Body of pancreas (tissue), 4 donors: Measurements from ENCODE around the gene EAPP. TPM values are rescaled to one million over a fixed set of nuclear protein-coding genes. Genes with fewer than 3 reads are reported as not detected.

Experiments
- ATAC-seq: fragments of 150-250 bp; one replicate; pipeline ENCODE4 v1.9.1; 2016
- DNase-seq, 4 donors: peaks; one replicate each; pipeline ENCODE4 v3.0.0-alpha.2; 2019
- H3K27ac ChIP-seq, 4 donors: fragments of 200-600 bp; sonication (generic); 1 replicate in 3 of 4; 2 replicates in 1 of 4; pipeline versions ENCODE4 v1.5.1 to v1.6.1; 2016 to 2019; ENCODE audit warnings: mild to moderate bottlenecking in 1 of 4, mixed read lengths in 1 of 4, moderate library complexity in 1 of 4
- H3K27me3 ChIP-seq, 2 donors: fragments of 200-600 bp; sonication (generic); one replicate each; pipeline ENCODE4 v1.6.0; 2016; ENCODE audit warnings: mild to moderate bottlenecking in 1 of 2
- H3K36me3 ChIP-seq, 2 donors: fragments of 200-600 bp; sonication (generic); replicated peaks in 1 of 2; 2 replicates each; pipeline ENCODE4 v1.5.1; 2016; ENCODE audit warnings: low read depth in 2 of 2; ENCODE audit not compliant: insufficient read depth in 1 of 2
- H3K4me1 ChIP-seq: fragments of 200-600 bp; sonication (generic); one replicate; pipeline ENCODE4 v1.6.0; 2016
- H3K4me3 ChIP-seq, 2 donors: fragments of 200-600 bp; sonication (generic); 1 replicate in 1 of 2; 2 replicates in 1 of 2; pipeline ENCODE4 v1.5.1; 2016 to 2019
- H3K9me3 ChIP-seq, 3 donors: fragments of 200-600 bp; sonication (generic); 1 replicate in 2 of 3; 2 replicates in 1 of 3; pipeline ENCODE4 v1.5.1; 2016
- POLR2A ChIP-seq, 3 donors: fragments of 450-650 bp; IDR thresholded peaks; one replicate each; pipeline ENCODE4 v1.6.1; 2016; ENCODE audit warnings: antibody characterized with exemption in 3 of 3, mild to moderate bottlenecking in 2 of 3
- WGBS, 2 donors: methylation state at CpG; one replicate each; pipeline ENCODE4 v1.1.5; 2017; 5-methylcytosine and 5-hydroxymethylcytosine counted together
- intact Hi-C: fragments of 100-400 bp; cut with DNase I; formaldehyde crosslinking; loops from one replicate; pipeline ENCODE4 v1.15.1; 2023
- total RNA-seq, 2 donors: library from RNA; depleted of rRNA; stranded (reverse); fragments of >200 nt; gene quantifications; one replicate each; pipeline ENCODE4 v1.1.0, GENCODE V29; 2016
- TF ChIP-seq, protein P1 (sequence below), 7 experiments: fragments of 450-650 bp in 4 of 7; fragments of 200-600 bp in 3 of 7; sonication (generic) in 3 of 7; IDR thresholded peaks; one replicate each; pipeline ENCODE4 v1.5.1; 2016 to 2019; ENCODE audit warnings: antibody characterized with exemption in 7 of 7

The EAPP gene
- total RNA-seq, 2 donors from 2014 or later: 11.9 to 27.8 TPM

DNA sequence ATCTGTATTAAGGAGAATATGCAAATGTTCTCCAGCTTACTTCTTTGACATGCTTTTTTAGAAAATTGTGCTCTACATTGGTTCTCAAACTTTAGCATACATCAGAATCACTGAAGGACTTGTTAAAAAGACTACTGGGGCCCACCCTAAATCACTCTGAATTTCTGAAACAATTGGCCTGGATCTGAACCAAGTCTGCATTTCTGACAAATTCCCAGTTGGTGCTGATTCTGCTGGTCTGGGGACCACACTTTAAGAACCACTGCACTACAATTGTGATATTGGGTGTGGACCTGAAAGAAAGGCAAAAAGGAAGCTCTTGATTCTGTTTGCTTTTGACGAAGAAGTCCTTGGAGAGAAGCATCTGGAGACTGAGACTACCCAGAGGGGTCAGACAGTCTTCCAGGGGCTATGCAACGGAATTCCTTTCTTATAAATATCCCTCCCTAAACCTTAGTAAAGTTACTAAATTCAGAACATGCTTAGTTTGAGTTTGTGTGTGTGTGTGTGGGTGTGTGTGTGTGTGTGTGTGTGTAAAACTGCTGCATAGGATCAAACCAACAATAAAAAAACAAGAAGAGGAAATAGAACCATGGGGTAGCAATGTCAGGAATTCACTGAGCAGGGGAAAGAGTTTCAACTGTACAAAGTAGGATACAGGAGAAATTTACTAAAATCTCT, 36.8 kb downstream of the EAPP start:
- ATAC-seq (no peak), DNase-seq (no peak)
- H3K27ac ChIP-seq: no peak overlapping the region
- intact Hi-C loops: no loop called here
- no peaks in the 10 kb centered on the region for H3K9me3 ChIP-seq
- no peaks in the 10 kb centered on the region for H3K4me1 ChIP-seq
- whole genome bisulfite sequencing, 2 donors: 67 to 79% methylated on average over 2 of the region's 2 CpGs
- no peak for TF ChIP-seq POLR2A (IDR thresholded peaks at IDR 0.05)
- TF ChIP-seq, protein P1, sequence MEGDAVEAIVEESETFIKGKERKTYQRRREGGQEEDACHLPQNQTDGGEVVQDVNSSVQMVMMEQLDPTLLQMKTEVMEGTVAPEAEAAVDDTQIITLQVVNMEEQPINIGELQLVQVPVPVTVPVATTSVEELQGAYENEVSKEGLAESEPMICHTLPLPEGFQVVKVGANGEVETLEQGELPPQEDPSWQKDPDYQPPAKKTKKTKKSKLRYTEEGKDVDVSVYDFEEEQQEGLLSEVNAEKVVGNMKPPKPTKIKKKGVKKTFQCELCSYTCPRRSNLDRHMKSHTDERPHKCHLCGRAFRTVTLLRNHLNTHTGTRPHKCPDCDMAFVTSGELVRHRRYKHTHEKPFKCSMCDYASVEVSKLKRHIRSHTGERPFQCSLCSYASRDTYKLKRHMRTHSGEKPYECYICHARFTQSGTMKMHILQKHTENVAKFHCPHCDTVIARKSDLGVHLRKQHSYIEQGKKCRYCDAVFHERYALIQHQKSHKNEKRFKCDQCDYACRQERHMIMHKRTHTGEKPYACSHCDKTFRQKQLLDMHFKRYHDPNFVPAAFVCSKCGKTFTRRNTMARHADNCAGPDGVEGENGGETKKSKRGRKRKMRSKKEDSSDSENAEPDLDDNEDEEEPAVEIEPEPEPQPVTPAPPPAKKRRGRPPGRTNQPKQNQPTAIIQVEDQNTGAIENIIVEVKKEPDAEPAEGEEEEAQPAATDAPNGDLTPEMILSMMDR (IDR thresholded peaks at IDR 0.05): no peak
- no peak overlapping the region for H3K4me3 ChIP-seq
- H3K36me3 ChIP-seq: no peaks in the 10 kb centered on the region
- no peaks in the 10 kb centered on the region for H3K27me3 ChIP-seq

DNA sequence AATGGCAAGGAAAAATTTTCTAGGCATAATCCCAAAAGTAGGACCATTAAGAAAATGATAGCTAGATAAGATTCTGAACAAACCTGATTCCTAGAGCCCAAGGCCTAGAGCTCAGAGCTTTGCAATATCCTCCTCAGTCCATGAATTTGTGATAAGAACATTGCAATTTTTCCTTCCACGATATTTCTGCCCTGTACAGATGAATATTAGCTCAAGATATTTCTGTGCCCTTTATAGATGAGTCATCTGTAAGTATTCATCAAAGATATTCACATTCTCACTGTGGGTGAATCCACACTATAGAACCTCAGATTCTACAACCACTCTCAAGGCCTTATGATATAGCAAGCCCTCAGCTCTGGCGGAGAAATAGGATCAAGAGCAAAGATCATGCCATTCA, 37.5 kb downstream of the EAPP start:
- Histone ChIP-seq H3K36me3 (no peaks in the 10 kb centered on the region), H3K27me3 (no peaks in the 10 kb centered on the region), H3K4me1 (no peaks in the 10 kb centered on the region), H3K27ac (no peak overlapping the region), H3K9me3 (no peaks in the 10 kb centered on the region), H3K4me3 (no peak overlapping the region)
- intact Hi-C loops: no loop called here
- TF ChIP-seq, protein P1 (IDR thresholded peaks at IDR 0.05): no peak
- TF ChIP-seq POLR2A (IDR thresholded peaks at IDR 0.05): no peak
- ATAC-seq: no peak
- 78 to 79% methylated on average over 2 of the region's 2 CpGs for WGBS, 2 donors
- DNase-seq: no peak

DNA sequence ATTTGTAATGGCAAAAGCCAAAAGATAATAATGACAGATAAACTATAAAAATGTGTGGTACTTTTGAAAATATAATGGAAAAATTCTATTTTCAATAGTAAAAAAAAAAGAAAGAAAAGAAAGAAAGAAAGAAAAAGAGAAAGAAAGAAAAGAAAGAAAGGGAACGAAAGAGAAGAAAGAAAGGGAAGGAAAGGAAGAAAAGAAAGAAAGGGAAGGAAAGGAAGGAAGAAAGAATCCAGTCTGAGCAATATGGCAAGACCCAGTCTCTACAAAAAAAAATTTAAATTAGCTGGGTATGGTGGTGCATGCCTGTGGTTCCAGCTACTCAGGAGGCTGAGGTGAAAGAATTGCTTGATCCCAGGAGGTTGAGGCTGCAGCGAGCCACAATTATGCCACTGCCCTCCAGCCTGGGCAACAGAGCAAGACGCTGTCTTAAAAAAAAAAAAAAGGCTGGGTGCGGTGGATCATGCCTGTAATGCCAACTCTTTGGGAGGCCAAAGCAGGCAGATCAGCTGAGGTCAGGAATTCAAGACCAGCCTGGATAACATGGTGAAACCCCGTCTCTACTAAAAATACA, 38.4 kb downstream of the EAPP start:
- H3K36me3 ChIP-seq: no peaks in the 10 kb centered on the region
- intact Hi-C loops: no loop called here
- no peak overlapping the region for H3K4me3 ChIP-seq
- H3K27me3 ChIP-seq: no peaks in the 10 kb centered on the region
- TF ChIP-seq, protein P1 (IDR thresholded peaks at IDR 0.05): no peak
- no peak for TF ChIP-seq POLR2A (IDR thresholded peaks at IDR 0.05)
- DNase-seq (no peak), ATAC-seq (no peak)
- H3K4me1 ChIP-seq: no peaks in the 10 kb centered on the region
- WGBS, 2 donors: 88 to 90% methylated on average over 4 to 5 of the region's 5 CpGs
- no peaks in the 10 kb centered on the region for H3K9me3 ChIP-seq
- no peak overlapping the region for H3K27ac ChIP-seq

DNA sequence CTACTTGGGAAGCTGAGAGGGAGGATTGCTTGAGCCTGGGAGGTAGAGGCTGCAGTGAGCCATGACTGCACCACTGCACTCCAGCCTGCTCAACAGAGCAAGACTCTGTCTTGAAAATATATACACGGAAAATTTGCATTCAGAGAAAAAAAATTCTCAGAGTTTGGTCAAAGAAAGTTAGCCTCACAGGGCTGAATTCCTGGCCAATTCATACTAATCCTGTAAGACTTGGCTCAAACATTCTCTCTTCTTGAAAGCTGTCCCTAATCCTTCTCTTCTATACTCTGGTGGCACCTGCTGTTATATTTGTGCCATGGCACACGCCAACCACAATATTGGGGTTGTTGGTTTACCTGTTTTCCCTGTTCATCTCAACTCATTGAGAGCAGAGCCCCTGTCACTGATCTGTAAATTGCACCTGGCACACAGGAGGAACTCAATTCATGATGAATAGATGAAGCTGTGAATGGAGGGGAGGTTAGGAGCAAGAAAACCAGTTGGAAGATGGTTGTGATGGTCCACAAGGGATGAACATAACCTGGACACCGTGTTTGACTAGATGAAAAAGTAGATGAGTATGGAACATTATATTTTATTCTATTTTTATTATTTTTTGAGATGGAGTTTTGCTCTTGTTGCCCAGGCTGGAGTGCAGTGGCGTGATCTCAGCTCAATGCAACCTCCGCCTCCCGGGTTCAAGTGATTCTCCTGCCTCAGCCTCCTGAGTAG, 40.7 kb downstream of the EAPP start:
- DNase-seq (peak; percentile 23 to 44 (median 38)), ATAC-seq (peak; percentile 65)
- Histone ChIP-seq H3K27ac (no peak overlapping the region), H3K4me3 (no peak overlapping the region), H3K4me1 (no peaks in the 10 kb centered on the region), H3K9me3 (no peaks in the 10 kb centered on the region), H3K27me3 (no peaks in the 10 kb centered on the region), H3K36me3 (no peaks in the 10 kb centered on the region)
- 72 to 78% methylated on average over 6 of the region's 6 CpGs for WGBS, 2 donors
- TF ChIP-seq, protein P1 (IDR thresholded peaks at IDR 0.05): peak; percentile 18 to 86 (median 83)
- no peak for TF ChIP-seq POLR2A (IDR thresholded peaks at IDR 0.05)
- intact Hi-C loops: loop anchor here (10.0 kb wide), 1 partner anchor 134 kb away; no protein-coding TSS in a partner anchor
